Fibroblast of skin of back (primary cell): ENCODE results near the gene PXDC1. TPM values are rescaled to one million over a fixed set of nuclear protein-coding genes. Genes with fewer than 3 reads are reported as not detected.

Source experiments
- DNase-seq: peaks from one replicate; pipeline ENCODE4 v3.0.0-alpha.2; 2013
- polyA plus RNA-seq, 2 experiments: library from polyadenylated mRNA; unstranded; fragments of 120-200 nt; gene quantifications; one replicate each; pipeline ENCODE4 v1.2.1, GENCODE V29; 2013; ENCODE audit not compliant: insufficient read length in 2 of 2

Gene PXDC1
- polyA plus RNA-seq (2013, experiment 1 of 2; ENCODE audit: insufficient read length), result 107 TPM
- 153 TPM for polyA plus RNA-seq (2013, experiment 2 of 2; ENCODE audit: insufficient read length)

- no peak for DNase-seq
Observed at GRCh38 chr6:3751077-3751729, at the start of gene PXDC1. Gene PXDC1 (minus strand): TSS chr6:3751713. CDS start chr6:3751531, 182 bp downstream.

DNA sequence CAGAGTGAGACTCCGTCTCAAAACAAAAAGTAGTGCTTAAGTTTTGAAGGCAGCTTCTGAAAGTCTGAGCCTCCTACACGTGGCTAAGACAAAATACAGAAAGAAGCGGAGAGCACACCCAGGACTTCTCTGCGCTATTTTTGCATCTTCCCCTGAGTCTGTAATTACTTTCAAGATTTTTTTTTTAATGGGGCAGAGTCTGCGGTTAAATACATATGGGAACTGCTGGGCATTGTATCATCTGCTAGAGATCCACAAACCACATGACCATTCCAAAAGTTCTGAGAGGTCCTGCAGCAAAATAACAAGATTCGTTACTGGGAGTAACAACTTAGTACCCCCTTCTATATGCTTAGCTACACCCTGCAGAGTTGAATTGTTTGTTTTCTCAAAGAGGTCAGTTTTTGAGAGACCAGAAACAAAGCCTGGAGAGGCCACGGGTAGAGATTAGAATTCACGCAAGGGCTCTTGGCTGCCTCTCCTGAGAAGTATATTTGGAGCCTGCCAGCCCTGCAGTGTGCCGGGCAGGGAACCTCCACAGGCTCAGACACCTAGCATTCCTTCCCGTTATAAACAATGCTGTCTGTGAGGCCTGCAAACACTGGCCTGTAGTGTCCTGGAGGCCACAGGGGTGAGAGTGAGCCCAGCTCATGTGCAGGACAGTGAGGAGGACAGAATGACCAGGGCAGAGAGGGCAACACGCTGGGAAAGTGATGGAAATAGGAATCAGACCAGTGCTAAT is 49.5 kb upstream of the PXDC1 start:
- peak; percentile 86 for DNase-seq

GRCh38 chr6:3799719-3800118 is 48.2 kb upstream of the PXDC1 start:
- no peak for DNase-seq

DNA sequence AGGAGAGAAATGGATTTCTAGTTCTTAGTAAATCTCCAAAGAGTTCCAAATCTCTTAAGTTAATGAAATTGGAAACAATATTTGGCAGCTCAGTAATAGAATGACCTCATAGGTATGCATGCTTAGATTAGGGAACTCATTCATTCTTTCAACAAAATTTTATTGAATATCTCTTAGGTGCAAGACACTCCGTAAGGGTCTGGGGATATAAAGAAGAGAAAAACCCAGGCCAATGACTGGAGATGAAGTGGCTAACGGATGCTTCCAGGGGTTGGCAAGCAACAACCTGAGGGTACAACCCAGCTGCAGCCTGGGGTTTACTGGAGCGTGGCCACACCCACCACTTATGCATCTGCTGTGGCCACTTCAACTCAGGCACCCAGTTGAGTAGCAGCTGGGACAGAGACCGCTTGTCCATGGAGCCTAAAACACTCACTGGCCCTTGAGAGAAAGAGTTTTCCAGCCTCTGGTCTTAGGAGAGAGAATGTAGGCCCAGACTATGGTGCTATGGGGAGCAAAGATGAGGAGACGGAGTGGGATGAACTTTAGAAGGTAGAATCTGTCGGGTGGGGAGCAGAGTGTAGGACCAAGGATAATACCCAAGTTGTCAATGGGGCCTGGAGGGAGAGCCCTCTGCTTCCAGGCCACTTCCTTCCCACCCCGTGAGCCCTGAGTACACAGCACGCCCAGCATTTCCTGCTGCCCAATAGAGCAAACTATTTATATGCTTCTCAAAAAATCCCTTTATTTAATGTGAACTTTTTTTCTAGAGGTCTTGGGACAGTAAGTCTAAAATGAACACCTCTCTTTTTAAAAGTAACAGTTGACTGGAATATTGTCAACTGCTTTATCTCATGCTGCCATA is 46.8 kb upstream of the PXDC1 start:
- no peak for DNase-seq

GRCh38 chr6:3797231-3798054 is 45.9 kb upstream of the PXDC1 start:
- peak; percentile 94 for DNase-seq

GRCh38 chr6:3796719-3797041 is 45.2 kb upstream of the PXDC1 start:
- no peak for DNase-seq

DNA sequence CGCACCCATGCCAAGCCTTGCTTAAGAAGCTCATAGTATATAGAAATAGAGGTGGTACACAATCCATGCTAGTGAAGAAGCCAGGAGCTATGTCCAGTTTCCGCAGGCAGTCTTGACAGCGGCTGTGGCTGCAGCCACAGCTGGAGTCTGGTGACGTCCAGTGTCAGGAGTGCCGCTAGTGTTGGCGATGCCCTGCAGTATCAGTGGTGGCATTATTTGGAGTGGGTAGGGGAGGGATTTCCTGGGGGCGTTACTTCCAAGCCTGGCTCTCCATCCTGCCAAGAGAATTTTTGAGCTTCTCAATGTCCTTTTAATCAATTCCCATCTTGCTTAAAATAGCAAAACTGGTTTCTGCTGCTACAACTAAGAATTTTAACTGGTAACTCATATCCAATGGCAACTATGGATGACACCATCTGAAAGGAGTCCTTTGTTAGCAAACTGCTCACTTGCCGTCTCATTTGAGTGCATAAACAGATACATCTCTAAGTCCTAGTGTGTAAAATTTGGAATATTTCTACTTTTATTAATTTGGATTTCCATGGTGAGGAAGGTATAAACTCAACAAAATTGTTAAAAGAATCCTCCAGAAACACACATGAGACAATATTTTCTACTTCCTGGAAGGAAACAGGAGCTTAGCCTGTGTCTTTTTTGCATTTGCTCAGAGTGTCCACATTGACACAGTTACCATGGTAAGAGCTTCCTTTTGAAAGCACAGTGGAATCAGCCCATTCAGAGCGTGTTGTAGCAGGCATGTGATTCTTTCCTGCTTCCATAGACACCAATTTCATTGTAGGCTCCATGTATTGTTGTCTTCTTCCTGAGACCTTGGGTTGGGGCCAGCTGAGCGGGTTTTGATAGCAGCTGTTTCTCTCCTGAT is 44.6 kb upstream of the PXDC1 start:
- no peak for DNase-seq

GRCh38 chr6:3794092-3794491 is 42.6 kb upstream of the PXDC1 start:
- DNase-seq, result no peak

- no peak for DNase-seq
Observed at GRCh38 chr6:3793545-3793944, 42.0 kb upstream of the PXDC1 start.

GRCh38 chr6:3791526-3792203 is 40.2 kb upstream of the PXDC1 start:
- DNase-seq, result no peak

DNA sequence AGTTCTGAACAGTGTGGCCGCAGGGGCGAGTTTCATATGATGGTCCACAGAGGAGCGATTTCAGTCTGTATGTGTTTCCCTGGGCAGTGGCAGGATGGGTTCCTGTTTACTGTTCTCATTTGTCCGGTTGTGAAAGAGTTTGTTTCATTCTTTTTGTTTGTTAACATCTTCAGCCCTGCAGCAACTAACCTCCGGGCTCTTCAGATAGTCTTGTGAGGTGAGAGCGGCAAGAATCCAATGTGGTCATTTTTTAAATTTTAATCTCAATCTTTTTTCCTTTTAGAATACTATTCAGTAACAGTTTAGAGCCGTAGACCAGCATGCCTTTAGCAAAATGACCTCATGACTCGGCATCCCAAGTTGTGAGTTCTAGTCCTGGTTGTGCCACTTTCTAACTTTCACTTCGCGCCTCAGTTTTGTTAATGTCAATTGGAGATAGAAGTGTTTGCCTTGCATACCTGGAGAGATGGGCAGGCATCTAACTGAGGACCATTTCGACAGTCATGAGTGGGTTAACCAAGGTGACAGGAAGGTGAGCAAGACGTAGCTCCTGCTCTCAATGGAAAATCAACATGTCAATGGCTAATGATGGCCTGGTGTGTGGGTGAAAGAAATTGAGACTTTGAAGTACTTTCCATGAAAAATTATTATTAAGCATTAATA is 38.5 kb upstream of the PXDC1 start:
- no peak for DNase-seq

GRCh38 chr6:3789018-3789895 is 37.7 kb upstream of the PXDC1 start:
- DNase-seq, result no peak

DNA sequence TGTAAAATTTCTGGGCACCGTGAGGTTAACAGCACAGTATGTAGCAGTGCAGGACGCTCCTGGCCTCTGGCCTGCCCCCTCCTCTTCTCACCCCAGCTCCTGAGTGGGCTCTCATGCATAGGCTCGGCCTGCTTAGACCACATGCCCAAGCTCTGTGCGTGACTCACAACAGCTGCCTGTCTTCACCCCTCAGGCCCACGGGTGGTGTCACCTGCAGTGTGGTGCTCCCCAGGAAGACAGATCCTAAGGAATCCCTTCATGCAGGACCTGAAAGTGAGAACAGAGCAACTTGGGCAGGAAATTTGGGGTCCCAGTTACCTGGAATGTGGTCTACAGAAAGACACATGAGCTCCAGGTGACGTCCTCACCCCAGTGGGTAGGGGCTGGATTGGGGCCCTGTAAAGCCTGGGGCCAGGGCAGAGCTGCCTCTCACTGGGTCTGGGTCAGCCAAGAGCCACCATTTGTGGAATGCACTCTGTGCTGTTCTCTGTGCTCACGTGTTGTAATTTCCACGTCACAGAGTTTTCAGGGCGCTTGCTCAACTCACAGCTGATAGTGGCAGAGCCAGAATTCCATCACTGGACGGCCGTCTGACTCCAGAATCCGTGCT is 37.0 kb upstream of the PXDC1 start:
- DNase-seq, result no peak

DNA sequence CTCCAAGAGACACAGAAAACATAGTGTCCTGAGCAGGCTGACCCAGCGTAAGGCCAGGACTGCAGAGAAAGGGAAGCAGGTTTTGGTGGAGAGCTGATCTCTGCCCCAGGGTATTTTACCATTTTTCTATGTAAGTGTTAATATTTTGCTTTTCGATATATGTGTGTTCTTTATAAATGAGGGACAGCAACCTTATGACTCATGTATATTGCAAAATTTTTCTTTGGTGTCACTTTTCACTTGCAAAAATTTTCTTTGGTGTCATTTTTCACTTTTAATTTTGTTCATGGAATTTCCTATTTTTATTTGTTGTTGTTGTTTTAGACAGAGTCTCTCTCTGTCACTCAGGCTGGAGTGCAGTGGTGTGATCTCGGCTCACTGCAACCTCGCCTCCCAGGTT is 34.6 kb upstream of the PXDC1 start:
- DNase-seq, result no peak

DNA sequence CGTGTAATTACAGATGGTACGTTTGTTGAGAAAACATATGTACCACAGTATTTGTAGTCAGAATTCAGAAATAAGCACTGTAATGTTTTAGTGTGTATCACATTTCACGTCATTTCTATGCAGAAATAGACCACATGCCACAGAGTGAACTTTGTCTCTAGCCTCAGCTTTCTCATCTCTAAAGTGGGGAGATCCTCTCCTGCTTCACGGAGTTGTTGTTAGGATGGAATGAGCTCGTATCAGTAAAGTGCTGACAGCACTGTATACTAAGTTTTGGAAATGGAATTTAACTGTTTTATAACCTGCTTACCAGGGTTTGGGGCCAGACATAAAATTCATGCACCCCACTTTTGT is 34.2 kb upstream of the PXDC1 start:
- no peak for DNase-seq

GRCh38 chr6:3784885-3785744 is 33.6 kb upstream of the PXDC1 start:
- no peak for DNase-seq

DNA sequence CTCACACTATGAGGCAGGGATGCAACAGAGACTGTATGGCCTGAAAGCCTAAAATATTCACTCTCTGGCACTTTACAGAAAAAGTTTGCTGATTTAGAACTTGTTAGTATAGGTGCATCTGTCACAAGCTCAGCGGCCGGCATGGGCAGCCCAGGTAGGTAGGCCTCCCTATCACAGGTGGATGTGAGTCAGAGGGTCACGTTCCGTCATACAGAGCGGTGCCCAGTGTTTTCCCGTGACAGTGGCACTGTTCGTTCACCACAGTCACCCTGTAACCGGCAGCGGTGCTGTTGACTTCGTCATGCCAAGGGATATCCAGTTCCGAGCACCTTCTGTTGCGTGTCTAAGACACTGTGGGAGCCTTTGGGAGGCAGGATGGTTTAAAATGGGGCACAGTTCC is 32.9 kb upstream of the PXDC1 start:
- no peak for DNase-seq
